ENCODE data around the gene SEMA3G. TPM values are rescaled to one million over a fixed set of nuclear protein-coding genes. Genes with fewer than 3 reads are reported as not detected.

Gene SEMA3G
- total and polyA plus RNA-seq, 7 experiments from 2014 or later, result 0.10 to 0.24 TPM; not detected in 5

- no peak overlapping the region for H3K4me3 ChIP-seq (ENCODE audit: low read length)
- DNase-seq, result no peak
- peak overlapping the region in 5 of 9 donors; percentile 22 to 61 (median 45) for H3K27ac Mint-ChIP-seq
- H3K27ac ChIP-seq (ENCODE audit: low read depth, low read length), result no peak overlapping the region
- H3K36me3 ChIP-seq (ENCODE audit: control insufficient read depth in 2 of 3, insufficient read depth in 3 of 3, low read length in 3 of 3), result peaks cover 11 to 54% (median 13%) of the 10 kb centered on the region in 3 experiments
- no peak overlapping the region for H3K4me3 Mint-ChIP-seq
- H3K27me3 ChIP-seq (ENCODE audit: control insufficient read depth in 2 of 2, insufficient read depth in 2 of 2, low read length in 2 of 2), result no peaks in the 10 kb centered on the region
- ChIA-PET CTCF (no interaction called here), POLR2A (interaction anchor here (0.8 to 1.5 kb wide), 2 partner anchors 12 to 77 kb away, joined by 3 to 4 read pairs; partner anchors contain the start of gene UQCC5)
- H3K27me3 Mint-ChIP-seq, result no peaks in the 10 kb centered on the region
- H3K9me3 ChIP-seq (ENCODE audit: control insufficient read depth in 2 of 3, low read length in 3 of 3), result no peaks in the 10 kb centered on the region
- no peaks in the 10 kb centered on the region for H3K9me3 Mint-ChIP-seq
- intact Hi-C loops (cut with micrococcal nuclease), result loop anchor here (5.0 to 10.0 kb wide), 2 partner anchors 226 to 228 kb away; partner anchors contain the start of genes GNL3 (in 2 of the 2) and PBRM1 (in 2 of the 2)
- peaks cover 0 to 24% (median 6%) of the 10 kb centered on the region in 5 donors for H3K36me3 Mint-ChIP-seq
- peak; percentile 6 for ATAC-seq
- peaks cover 28 to 53% (median 47%) of the 10 kb centered on the region in 7 donors for H3K4me1 Mint-ChIP-seq
- H3K4me1 ChIP-seq (ENCODE audit: control insufficient read depth in 2 of 2, insufficient read depth in 2 of 2, low read length in 2 of 2), result peaks cover 18 to 23% of the 10 kb centered on the region in 2 donors
Observed at GRCh38 chr3:52458770-52459545, 14.1 kb upstream of the SEMA3G start.

DNA sequence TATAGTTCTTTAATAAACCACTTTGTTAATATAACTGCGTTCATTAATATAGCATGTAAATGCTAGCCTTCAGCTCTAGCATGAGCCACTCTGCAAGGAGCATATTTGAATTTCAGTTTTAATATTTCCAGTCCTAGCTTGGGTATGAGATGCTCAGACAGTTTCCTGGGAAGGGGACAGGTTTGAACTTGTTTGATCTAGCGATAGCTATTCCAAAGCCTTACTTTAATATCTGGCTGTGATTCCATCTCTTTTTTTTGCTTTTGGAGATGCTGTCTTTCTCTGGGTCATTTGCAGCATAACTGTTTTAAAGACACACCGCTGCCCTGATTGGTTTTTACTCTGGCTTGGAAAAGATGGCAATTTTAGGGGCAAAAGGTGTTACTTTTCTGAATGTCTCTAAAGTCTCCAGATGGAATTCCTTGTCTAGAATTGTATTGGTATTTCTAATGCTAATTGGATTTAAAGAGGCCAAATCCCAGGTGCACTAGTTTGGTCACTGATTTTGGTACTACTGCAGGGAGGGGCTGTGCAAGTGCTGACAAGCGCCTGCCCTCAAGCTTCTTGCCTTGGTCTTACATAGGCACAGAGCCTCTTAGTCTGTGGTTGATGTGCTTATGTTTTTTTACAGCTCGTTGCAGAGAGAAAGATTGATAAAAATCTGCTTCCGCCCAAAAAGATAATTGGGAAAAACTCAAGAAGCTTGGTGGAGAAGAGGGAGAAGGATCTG is 13.3 kb upstream of the SEMA3G start:
- ChIA-PET CTCF (interaction anchor here (1.1 kb wide), 1 partner anchor 10 kb away, joined by 3 read pairs; no protein-coding TSS in a partner anchor), POLR2A (interaction anchor here (1.5 kb wide), 1 partner anchor 78 kb away, joined by 4 read pairs; the partner anchor contains the start of gene UQCC5)
- Histone ChIP-seq H3K27me3 (ENCODE audit: control insufficient read depth in 2 of 2, insufficient read depth in 2 of 2, low read length in 2 of 2) (no peaks in the 10 kb centered on the region), H3K4me1 (ENCODE audit: control insufficient read depth in 2 of 2, insufficient read depth in 2 of 2, low read length in 2 of 2) (peaks cover 18 to 23% of the 10 kb centered on the region in 2 donors), H3K36me3 (ENCODE audit: control insufficient read depth in 2 of 3, insufficient read depth in 3 of 3, low read length in 3 of 3) (peaks cover 11 to 53% (median 13%) of the 10 kb centered on the region in 3 experiments), H3K9me3 (ENCODE audit: control insufficient read depth in 2 of 3, low read length in 3 of 3) (no peaks in the 10 kb centered on the region), H3K27ac (ENCODE audit: low read depth, low read length) (no peak overlapping the region), H3K4me3 (ENCODE audit: low read length) (no peak overlapping the region)
- Mint-ChIP-seq H3K36me3 (peaks cover 0 to 24% (median 5%) of the 10 kb centered on the region in 5 donors), H3K4me1 (peaks cover 29 to 57% (median 53%) of the 10 kb centered on the region in 7 donors), H3K9me3 (no peaks in the 10 kb centered on the region), H3K4me3 (peak overlapping the region in 6 of 10 donors; percentile 7 to 96 (median 42)), H3K27ac (peak overlapping the region in 6 of 9 donors; percentile 1 to 99 (median 36)), H3K27me3 (no peaks in the 10 kb centered on the region)
- ATAC-seq (no peak), DNase-seq (no peak)
- intact Hi-C loops (cut with micrococcal nuclease), result loop anchor here (5.0 to 10.0 kb wide), 2 partner anchors 227 to 229 kb away; partner anchors contain the start of genes GNL3 (in 2 of the 2) and PBRM1 (in 2 of the 2)

DNA sequence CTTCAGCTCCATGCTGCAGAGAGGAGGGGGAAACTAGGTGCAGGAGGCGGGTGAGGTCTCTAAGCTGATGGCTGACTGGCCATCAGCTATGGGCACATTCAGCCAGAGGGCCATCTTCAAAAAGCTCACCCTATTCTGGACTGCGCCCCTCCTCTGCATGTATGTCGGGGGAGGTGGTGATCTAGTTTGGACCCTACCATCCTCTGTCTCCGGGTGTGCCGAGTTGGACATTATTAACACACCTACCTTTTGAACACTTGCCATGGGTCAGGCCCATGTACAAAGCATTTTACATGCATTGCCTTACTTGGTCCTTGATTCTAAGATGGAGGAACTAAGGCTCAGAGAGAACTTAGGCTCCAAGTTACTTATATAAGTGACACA is 11.9 kb upstream of the SEMA3G start:
- Histone ChIP-seq H3K27ac (ENCODE audit: low read depth, low read length) (peak overlapping the region; percentile 88), H3K4me1 (ENCODE audit: control insufficient read depth in 2 of 2, insufficient read depth in 2 of 2, low read length in 2 of 2) (peaks cover 15 to 23% of the 10 kb centered on the region in 2 donors), H3K9me3 (ENCODE audit: control insufficient read depth in 2 of 3, low read length in 3 of 3) (no peaks in the 10 kb centered on the region), H3K27me3 (ENCODE audit: control insufficient read depth in 2 of 2, insufficient read depth in 2 of 2, low read length in 2 of 2) (no peaks in the 10 kb centered on the region), H3K36me3 (ENCODE audit: control insufficient read depth in 2 of 3, insufficient read depth in 3 of 3, low read length in 3 of 3) (peaks cover 11 to 43% (median 13%) of the 10 kb centered on the region in 3 experiments), H3K4me3 (ENCODE audit: low read length) (peak overlapping the region; percentile 98)
- peaks cover 0 to 20% (median 5%) of the 10 kb centered on the region in 5 donors for H3K36me3 Mint-ChIP-seq
- CTCF ChIA-PET, result interaction anchor here (0.7 to 1.1 kb wide), 3 partner anchors 9 to 44 kb away, joined by 3 to 5 read pairs (median 3); no protein-coding TSS in a partner anchor
- peak overlapping the region; percentile 87 to 96 (median 93) for H3K4me3 Mint-ChIP-seq
- no peaks in the 10 kb centered on the region for H3K27me3 Mint-ChIP-seq
- no peaks in the 10 kb centered on the region for H3K9me3 Mint-ChIP-seq
- intact Hi-C loops (cut with micrococcal nuclease), result loop anchor here (5.0 to 10.0 kb wide), 2 partner anchors 228 to 231 kb away; partner anchors contain the start of genes GNL3 (in 2 of the 2) and PBRM1 (in 2 of the 2)
- DNase-seq, result no peak
- POLR2A ChIA-PET, result interaction anchor here (1.1 to 1.4 kb wide), 3 partner anchors 9 to 15 kb away, joined by 3 to 5 read pairs (median 3); no protein-coding TSS in a partner anchor
- H3K27ac Mint-ChIP-seq, result peak overlapping the region; percentile 71 to 100 (median 97)
- no peak for ATAC-seq
- peaks cover 25 to 47% (median 43%) of the 10 kb centered on the region in 7 donors for H3K4me1 Mint-ChIP-seq

DNA sequence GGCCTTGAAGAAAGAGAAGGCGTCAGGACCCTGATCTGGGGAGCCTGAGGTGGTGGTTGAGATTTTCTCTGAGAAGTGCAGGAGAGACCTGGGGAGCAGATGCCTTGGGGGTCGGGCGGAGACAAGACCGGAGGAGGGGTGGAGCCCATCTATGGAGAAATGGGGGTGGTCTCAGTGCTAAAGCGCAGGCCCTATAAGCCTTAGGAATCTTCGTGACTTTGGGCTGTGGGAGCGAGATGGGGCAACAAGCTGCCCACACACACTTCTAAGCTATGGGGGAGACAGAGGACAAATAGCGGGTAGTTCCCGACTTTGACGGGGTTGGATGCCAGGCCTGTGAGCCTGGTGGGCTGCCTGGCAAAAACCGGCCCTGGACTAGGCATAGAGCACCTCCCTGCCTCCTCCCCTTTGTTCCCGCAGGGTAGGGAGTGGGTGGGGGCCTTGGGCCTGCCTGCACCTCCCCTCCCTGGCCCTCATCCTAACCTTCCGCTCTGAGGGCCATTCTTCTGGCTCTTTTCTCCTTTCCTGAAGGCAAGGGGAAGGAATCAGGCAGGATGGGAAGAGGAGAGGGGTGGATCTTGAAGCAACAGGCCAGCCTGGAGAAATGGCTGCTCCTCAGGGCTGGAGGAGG is 11.4 kb upstream of the SEMA3G start:
- ChIA-PET CTCF (interaction anchor here (0.7 to 1.1 kb wide), 2 partner anchors 29 to 44 kb away, joined by 3 to 5 read pairs; no protein-coding TSS in a partner anchor), POLR2A (interaction anchor here (1.1 to 1.4 kb wide), 3 partner anchors 8 to 16 kb away, joined by 3 to 5 read pairs (median 3); no protein-coding TSS in a partner anchor)
- H3K4me1 ChIP-seq (ENCODE audit: control insufficient read depth in 2 of 2, insufficient read depth in 2 of 2, low read length in 2 of 2), result peaks cover 15 to 23% of the 10 kb centered on the region in 2 donors
- Mint-ChIP-seq H3K4me1 (peaks cover 25 to 47% (median 43%) of the 10 kb centered on the region in 7 donors), H3K27me3 (no peaks in the 10 kb centered on the region), H3K9me3 (no peaks in the 10 kb centered on the region), H3K27ac (peak overlapping the region; percentile 95 to 100 (median 98)), H3K36me3 (peaks cover 0 to 20% (median 5%) of the 10 kb centered on the region in 5 donors), H3K4me3 (peak overlapping the region; percentile 87 to 96 (median 93))
- DNase-seq (peak in 2 of 9 donors; percentile 10 to 23), ATAC-seq (no peak)
- peak overlapping the region; percentile 98 for H3K4me3 ChIP-seq (ENCODE audit: low read length)
- no peaks in the 10 kb centered on the region for H3K9me3 ChIP-seq (ENCODE audit: control insufficient read depth in 2 of 3, low read length in 3 of 3)
- peaks cover 11 to 39% (median 13%) of the 10 kb centered on the region in 3 experiments for H3K36me3 ChIP-seq (ENCODE audit: control insufficient read depth in 2 of 3, insufficient read depth in 3 of 3, low read length in 3 of 3)
- intact Hi-C loops (cut with micrococcal nuclease), result loop anchor here (5.0 to 10.0 kb wide), 2 partner anchors 229 to 231 kb away; partner anchors contain the start of genes GNL3 (in 2 of the 2) and PBRM1 (in 2 of the 2)
- H3K27me3 ChIP-seq (ENCODE audit: control insufficient read depth in 2 of 2, insufficient read depth in 2 of 2, low read length in 2 of 2), result no peaks in the 10 kb centered on the region
- H3K27ac ChIP-seq (ENCODE audit: low read depth, low read length), result peak overlapping the region; percentile 88

DNA sequence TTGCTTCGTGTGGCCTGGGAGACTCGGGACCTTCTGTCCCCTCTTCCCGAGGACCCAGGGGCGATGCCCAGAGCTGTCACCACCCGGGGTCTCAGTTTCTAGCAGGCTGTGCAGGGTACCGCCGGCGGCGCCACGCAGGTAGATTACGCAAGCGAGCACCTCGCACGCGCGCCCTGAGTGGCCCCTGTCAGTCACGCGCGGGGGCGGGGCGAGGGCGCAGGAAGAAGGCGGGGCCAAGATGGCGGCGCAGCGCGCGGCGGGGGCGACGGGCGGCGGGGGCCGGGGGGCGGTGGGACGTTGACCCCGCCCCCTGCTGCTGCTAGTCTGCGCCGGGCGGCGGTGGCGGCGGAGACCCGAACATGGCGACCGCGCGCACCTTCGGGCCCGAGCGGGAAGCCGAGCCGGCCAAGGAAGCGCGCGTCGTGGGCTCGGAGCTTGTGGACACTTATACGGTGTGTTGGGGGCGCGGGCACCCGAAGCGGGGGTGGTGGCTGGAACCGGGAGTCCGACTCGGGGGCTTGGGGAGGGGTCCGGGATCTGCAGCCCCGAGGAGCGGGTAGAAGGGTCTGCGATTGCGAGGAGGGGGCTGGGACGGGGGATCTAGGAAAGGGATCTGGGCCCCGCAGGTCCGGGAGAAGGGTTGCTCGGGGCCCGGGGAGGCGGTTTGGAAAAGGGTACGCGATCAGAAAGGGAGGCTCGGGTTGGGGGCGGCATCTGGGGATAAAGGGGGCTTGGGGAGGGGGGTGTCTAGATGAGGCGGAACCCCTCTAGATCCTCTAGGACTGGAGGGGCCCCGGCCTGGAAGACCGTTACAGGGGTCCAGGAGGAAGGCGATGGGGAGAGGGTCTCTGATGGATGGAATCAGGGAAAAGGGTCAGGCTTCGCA is 10.6 kb upstream of the SEMA3G start, which contains the start of gene NISCH:
TSS of gene NISCH (plus strand) at position 322 of the 886 bp plus-strand sequence. CDS start at position 360, 38 bp downstream.
- ATAC-seq (peak; percentile 98), DNase-seq (peak; percentile 92 to 99 (median 97))
- Histone ChIP-seq H3K4me1 (ENCODE audit: control insufficient read depth in 2 of 2, insufficient read depth in 2 of 2, low read length in 2 of 2) (peaks cover 15 to 23% of the 10 kb centered on the region in 2 donors), H3K27me3 (ENCODE audit: control insufficient read depth in 2 of 2, insufficient read depth in 2 of 2, low read length in 2 of 2) (no peaks in the 10 kb centered on the region), H3K36me3 (ENCODE audit: control insufficient read depth in 2 of 3, insufficient read depth in 3 of 3, low read length in 3 of 3) (peaks cover 11 to 32% (median 13%) of the 10 kb centered on the region in 3 experiments), H3K9me3 (ENCODE audit: control insufficient read depth in 2 of 3, low read length in 3 of 3) (no peaks in the 10 kb centered on the region), H3K27ac (ENCODE audit: low read depth, low read length) (peak within 1 kb of the TSS; percentile 88), H3K4me3 (ENCODE audit: low read length) (peak within 1 kb of the TSS; percentile 98)
- no peaks in the 10 kb centered on the region for H3K27me3 Mint-ChIP-seq
- H3K36me3 Mint-ChIP-seq, result peaks cover 0 to 17% (median 5%) of the 10 kb centered on the region in 5 donors
- H3K4me3 Mint-ChIP-seq, result peak within 1 kb of the TSS; percentile 87 to 96 (median 93)
- ChIA-PET POLR2A (interaction anchor here (0.9 to 1.7 kb wide), 8 partner anchors 7 to 250 kb away, joined by 3 to 5 read pairs (median 4); partner anchors contain the start of genes GLT8D1, GLYCTK and SPCS1), CTCF (no interaction called here)
- peaks cover 25 to 47% (median 41%) of the 10 kb centered on the region in 7 donors for H3K4me1 Mint-ChIP-seq
- no peaks in the 10 kb centered on the region for H3K9me3 Mint-ChIP-seq
- peak within 1 kb of the TSS; percentile 96 to 100 (median 99) for H3K27ac Mint-ChIP-seq
- intact Hi-C loops (cut with micrococcal nuclease), result loop anchor here (1.0 to 10.0 kb wide), 9 partner anchors 8 to 513 kb away; partner anchors contain the start of genes GNL3 (in 2 of the 2), PBRM1 (in 2 of the 2), UQCC5 (in 2 of the 2) and DUSP7 (in 1 of the 2)
